Omental fat pad (tissue), 4 donors: ENCODE results near the gene CFDP1. TPM values are rescaled to one million over a fixed set of nuclear protein-coding genes. Genes with fewer than 3 reads are reported as not detected.
A peak's percentile ranks its signal among the peaks of the same experiment; 100 is the strongest.

Experiments
- ATAC-seq: fragments of 150-250 bp; one replicate; pipeline ENCODE4 v1.9.1; 2016; ENCODE audit warnings: mild to moderate bottlenecking, moderate library complexity; ENCODE audit not compliant: low FRiP score
- DNase-seq: peaks from one replicate; pipeline ENCODE4 v3.0.0-alpha.2; 2019; ENCODE audit warnings: low spot score
- CTCF ChIP-seq, 3 donors: fragments of 450-650 bp; IDR thresholded peaks; one replicate each; pipeline ENCODE4 v1.5.1; 2016 to 2017; ENCODE audit warnings: antibody characterized with exemption in 3 of 3, mild to moderate bottlenecking in 3 of 3, moderate library complexity in 2 of 3
- total RNA-seq, 4 donors: library from RNA; depleted of rRNA; stranded (reverse); fragments of >200 nt; gene quantifications; one replicate each; pipeline ENCODE4 v1.1.0, GENCODE V29; 2016

CFDP1 gene
- total RNA-seq, 4 donors from 2014 or later = 37.5 to 54.4 (median 49.2) TPM

- ATAC-seq = no peak
- TF ChIP-seq CTCF (IDR thresholded peaks at IDR 0.05) = no peak
- no peak for DNase-seq
Measured at GRCh38 chr16:75266738-75267630, 166.3 kb downstream of the CFDP1 start.

- TF ChIP-seq CTCF (IDR thresholded peaks at IDR 0.05) = no peak
- ATAC-seq = peak; percentile 60
- no peak for DNase-seq
Measured at GRCh38 chr16:75265911-75266701, 167.2 kb downstream of the CFDP1 start.

- TF ChIP-seq CTCF (IDR thresholded peaks at IDR 0.05) = no peak
- ATAC-seq (no peak), DNase-seq (no peak)
Measured at GRCh38 chr16:75264999-75265910, 168.0 kb downstream of the CFDP1 start.

- TF ChIP-seq CTCF (IDR thresholded peaks at IDR 0.05) = no peak
- no peak for DNase-seq
- ATAC-seq = no peak
Measured at GRCh38 chr16:75264457-75264998, 168.8 kb downstream of the CFDP1 start.

GRCh38 chr16:75263963-75264445, 169.3 kb downstream of the CFDP1 start:
- ATAC-seq (peak; percentile 26), DNase-seq (no peak)
- TF ChIP-seq CTCF (IDR thresholded peaks at IDR 0.05) = no peak

- no peak for TF ChIP-seq CTCF (IDR thresholded peaks at IDR 0.05)
- ATAC-seq = no peak
- no peak for DNase-seq
Measured at GRCh38 chr16:75263291-75263962, 169.9 kb downstream of the CFDP1 start.
